HG02571 (cell line): ENCODE results near the gene STXBP4.

Source experiments
- ATAC-seq: cut with Tn5 transposase; IDR thresholded peaks from one replicate; pipeline ENCODE4 v1.9.1; 2021; ENCODE audit warnings: mild to moderate bottlenecking, moderate library complexity; ENCODE audit not compliant: unreplicated experiment

Gene STXBP4

GRCh38 chr17:55110521-55110920, 142.0 kb downstream of the STXBP4 start:
- no peak for ATAC-seq

- ATAC-seq, result no peak
Observed at GRCh38 chr17:55114283-55114682, 145.7 kb downstream of the STXBP4 start.

- no peak for ATAC-seq
Observed at GRCh38 chr17:55116440-55116914, 147.9 kb downstream of the STXBP4 start.

GRCh38 chr17:55117164-55117563, 148.6 kb downstream of the STXBP4 start:
- no peak for ATAC-seq

GRCh38 chr17:55120651-55121050, 152.1 kb downstream of the STXBP4 start:
- ATAC-seq, result no peak

- ATAC-seq, result no peak
Observed at GRCh38 chr17:55121268-55121667, 152.7 kb downstream of the STXBP4 start.

- no peak for ATAC-seq
Observed at GRCh38 chr17:55122114-55122513, 153.5 kb downstream of the STXBP4 start.

- ATAC-seq, result no peak
Observed at GRCh38 chr17:55124730-55125360, 156.3 kb downstream of the STXBP4 start.

- ATAC-seq, result no peak
Observed at GRCh38 chr17:55133583-55133982, 165.0 kb downstream of the STXBP4 start.

- ATAC-seq, result no peak
Observed at GRCh38 chr17:55134486-55135157, 166.1 kb downstream of the STXBP4 start.

- no peak for ATAC-seq
Observed at GRCh38 chr17:55140809-55141208, 172.2 kb downstream of the STXBP4 start.

- ATAC-seq, result no peak
Observed at GRCh38 chr17:55144518-55144917, 176.0 kb downstream of the STXBP4 start.

- no peak for ATAC-seq
Observed at GRCh38 chr17:55149485-55149884, 180.9 kb downstream of the STXBP4 start.

- no peak for ATAC-seq
Observed at GRCh38 chr17:55152236-55152635, 183.7 kb downstream of the STXBP4 start.

- no peak for ATAC-seq
Observed at GRCh38 chr17:55154101-55154500, 185.5 kb downstream of the STXBP4 start.

GRCh38 chr17:55155856-55156560, 187.4 kb downstream of the STXBP4 start:
- no peak for ATAC-seq

- ATAC-seq, result no peak
Observed at GRCh38 chr17:55157165-55157564, 188.6 kb downstream of the STXBP4 start.

GRCh38 chr17:55158439-55158838, 189.9 kb downstream of the STXBP4 start:
- no peak for ATAC-seq

- ATAC-seq, result no peak
Observed at GRCh38 chr17:55159251-55159650, 190.7 kb downstream of the STXBP4 start.

- no peak for ATAC-seq
Observed at GRCh38 chr17:55160501-55160900, 191.9 kb downstream of the STXBP4 start.

- no peak for ATAC-seq
Observed at GRCh38 chr17:55161935-55162555, 193.5 kb downstream of the STXBP4 start.

GRCh38 chr17:55162556-55162946, 194.0 kb downstream of the STXBP4 start:
- no peak for ATAC-seq
